Mesothelial cell of epicardium (in vitro differentiated cells): ENCODE data around the gene HFE. TPM values are rescaled to one million over a fixed set of nuclear protein-coding genes. Genes with fewer than 3 reads are reported as not detected.

Experiments used
- DNase-seq, 2 experiments: peaks; one replicate each; pipeline ENCODE4 v3.0.0; 2021; ENCODE audit warnings: low spot score in 2 of 2; ENCODE audit not compliant: unreplicated experiment in 2 of 2
- H3K27ac Mint-ChIP-seq: 2 replicates; pipeline ENCODE4 v1.8.0; 2021; ENCODE audit warnings: mixed read lengths
- H3K27me3 Mint-ChIP-seq: 2 replicates; pipeline ENCODE4 v1.8.0; 2021; ENCODE audit warnings: low read depth, mixed read lengths
- H3K36me3 Mint-ChIP-seq: 2 replicates; pipeline ENCODE4 v1.8.0; 2021; ENCODE audit warnings: mixed read lengths
- H3K4me1 Mint-ChIP-seq: 2 replicates; pipeline ENCODE4 v1.8.0; 2021; ENCODE audit warnings: mixed read lengths
- H3K4me3 Mint-ChIP-seq: 2 replicates; pipeline ENCODE4 v1.8.0; 2021; ENCODE audit warnings: mild to moderate bottlenecking, moderate library complexity, mixed read lengths
- H3K9me3 Mint-ChIP-seq: 2 replicates; pipeline ENCODE4 v1.8.0; 2021; ENCODE audit warnings: mixed read lengths
- total RNA-seq: library from RNA; stranded (reverse); gene quantifications from 3 replicates; pipeline ENCODE4 v1.2.1, GENCODE V29; 2021
- TF ChIP-seq, protein P1 (sequence below): fragments of 200-600 bp; sonication (generic); IDR thresholded peaks from one replicate; pipeline ENCODE4 v1.5.0; 2021; ENCODE audit warnings: antibody characterized with exemption; ENCODE audit not compliant: unreplicated experiment

Gene HFE
- total RNA-seq, 1 donor from 2014 or later, result 7.0 TPM

DNA sequence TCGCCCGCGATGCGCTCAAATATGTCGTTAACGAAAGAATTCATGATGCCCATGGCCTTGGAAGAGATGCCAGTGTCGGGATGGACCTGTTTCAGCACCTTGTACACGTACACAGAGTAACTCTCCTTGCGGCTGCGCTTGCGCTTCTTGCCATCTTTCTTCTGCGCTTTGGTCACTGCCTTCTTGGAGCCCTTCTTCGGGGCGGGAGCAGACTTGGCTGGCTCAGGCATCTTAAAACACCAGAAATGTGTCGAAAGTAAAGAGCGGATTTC lies 36.4 kb downstream of the HFE start:
- TF ChIP-seq, protein P1, sequence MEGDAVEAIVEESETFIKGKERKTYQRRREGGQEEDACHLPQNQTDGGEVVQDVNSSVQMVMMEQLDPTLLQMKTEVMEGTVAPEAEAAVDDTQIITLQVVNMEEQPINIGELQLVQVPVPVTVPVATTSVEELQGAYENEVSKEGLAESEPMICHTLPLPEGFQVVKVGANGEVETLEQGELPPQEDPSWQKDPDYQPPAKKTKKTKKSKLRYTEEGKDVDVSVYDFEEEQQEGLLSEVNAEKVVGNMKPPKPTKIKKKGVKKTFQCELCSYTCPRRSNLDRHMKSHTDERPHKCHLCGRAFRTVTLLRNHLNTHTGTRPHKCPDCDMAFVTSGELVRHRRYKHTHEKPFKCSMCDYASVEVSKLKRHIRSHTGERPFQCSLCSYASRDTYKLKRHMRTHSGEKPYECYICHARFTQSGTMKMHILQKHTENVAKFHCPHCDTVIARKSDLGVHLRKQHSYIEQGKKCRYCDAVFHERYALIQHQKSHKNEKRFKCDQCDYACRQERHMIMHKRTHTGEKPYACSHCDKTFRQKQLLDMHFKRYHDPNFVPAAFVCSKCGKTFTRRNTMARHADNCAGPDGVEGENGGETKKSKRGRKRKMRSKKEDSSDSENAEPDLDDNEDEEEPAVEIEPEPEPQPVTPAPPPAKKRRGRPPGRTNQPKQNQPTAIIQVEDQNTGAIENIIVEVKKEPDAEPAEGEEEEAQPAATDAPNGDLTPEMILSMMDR, result no peak
- Mint-ChIP-seq H3K27me3 (no peaks in the 10 kb centered on the region), H3K27ac (peak overlapping the region; percentile 97), H3K9me3 (no peaks in the 10 kb centered on the region), H3K4me1 (peaks cover 22% of the 10 kb centered on the region), H3K4me3 (peak overlapping the region; percentile 89), H3K36me3 (no peaks in the 10 kb centered on the region)
- peak; percentile 40 to 78 for DNase-seq

- TF ChIP-seq, protein P1, result no peak
- Mint-ChIP-seq H3K4me3 (peak overlapping the region; percentile 89), H3K36me3 (no peaks in the 10 kb centered on the region), H3K27ac (peak overlapping the region; percentile 97), H3K9me3 (no peaks in the 10 kb centered on the region), H3K27me3 (no peaks in the 10 kb centered on the region), H3K4me1 (peaks cover 22% of the 10 kb centered on the region)
- peak; percentile 50 to 78 for DNase-seq
Observed at GRCh38 chr6:26123947-26124780, 36.9 kb downstream of the HFE start.

DNA sequence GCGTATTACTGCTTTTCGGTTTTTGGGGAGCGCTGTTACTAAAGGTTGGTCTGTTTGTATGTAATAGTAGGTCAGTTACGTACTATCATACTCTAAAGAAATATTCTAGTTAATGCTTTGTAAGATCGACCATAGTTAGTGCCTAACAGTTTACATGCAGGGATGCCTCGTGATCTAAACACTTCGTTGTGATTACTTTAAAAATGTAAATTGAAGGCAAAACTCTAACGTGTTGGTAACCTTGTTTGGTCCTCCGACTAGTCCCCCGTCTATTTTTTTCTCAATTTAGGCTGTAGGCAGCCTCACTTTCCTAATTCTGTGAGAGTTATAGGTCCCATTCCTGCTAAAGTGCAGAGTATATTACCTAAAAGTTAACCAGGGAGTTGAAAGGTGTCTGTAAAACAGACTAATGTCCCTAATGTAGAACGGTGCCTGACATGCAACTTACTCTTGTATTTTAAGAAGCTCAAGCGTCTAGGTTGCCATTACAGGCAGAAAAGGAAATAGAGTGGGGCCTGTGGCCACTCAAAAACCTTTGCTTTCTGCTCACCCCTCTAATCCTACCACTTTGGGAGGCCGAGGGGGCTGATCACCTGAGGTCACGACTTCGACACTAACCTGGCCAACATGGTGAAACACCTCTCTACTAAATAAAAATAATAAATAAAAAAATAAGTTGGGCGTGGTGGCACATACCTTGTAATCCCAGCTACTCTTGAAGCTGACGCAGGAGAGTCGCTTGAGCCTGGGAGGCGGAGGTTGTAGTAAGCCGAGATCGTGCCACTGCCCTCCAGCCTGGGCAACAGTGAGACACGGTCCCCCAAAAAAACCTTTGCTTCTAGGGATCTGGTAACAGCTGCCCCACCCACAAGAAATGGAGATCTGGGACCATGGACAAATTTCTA lies 37.8 kb downstream of the HFE start:
- H3K4me3 Mint-ChIP-seq, result peak overlapping the region; percentile 89
- peak overlapping the region; percentile 97 for H3K27ac Mint-ChIP-seq
- peaks cover 24% of the 10 kb centered on the region for H3K4me1 Mint-ChIP-seq
- no peaks in the 10 kb centered on the region for H3K27me3 Mint-ChIP-seq
- no peaks in the 10 kb centered on the region for H3K9me3 Mint-ChIP-seq
- H3K36me3 Mint-ChIP-seq, result peaks cover 2% of the 10 kb centered on the region
- DNase-seq, result no peak
- TF ChIP-seq, protein P1, result no peak

GRCh38 chr6:26126394-26127235 lies 39.4 kb downstream of the HFE start:
- Mint-ChIP-seq H3K27me3 (no peaks in the 10 kb centered on the region), H3K36me3 (peaks cover 5% of the 10 kb centered on the region), H3K4me1 (peaks cover 21% of the 10 kb centered on the region), H3K4me3 (peak overlapping the region; percentile 89), H3K9me3 (no peaks in the 10 kb centered on the region), H3K27ac (peak overlapping the region; percentile 97)
- no peak for DNase-seq
- TF ChIP-seq, protein P1, result no peak

DNA sequence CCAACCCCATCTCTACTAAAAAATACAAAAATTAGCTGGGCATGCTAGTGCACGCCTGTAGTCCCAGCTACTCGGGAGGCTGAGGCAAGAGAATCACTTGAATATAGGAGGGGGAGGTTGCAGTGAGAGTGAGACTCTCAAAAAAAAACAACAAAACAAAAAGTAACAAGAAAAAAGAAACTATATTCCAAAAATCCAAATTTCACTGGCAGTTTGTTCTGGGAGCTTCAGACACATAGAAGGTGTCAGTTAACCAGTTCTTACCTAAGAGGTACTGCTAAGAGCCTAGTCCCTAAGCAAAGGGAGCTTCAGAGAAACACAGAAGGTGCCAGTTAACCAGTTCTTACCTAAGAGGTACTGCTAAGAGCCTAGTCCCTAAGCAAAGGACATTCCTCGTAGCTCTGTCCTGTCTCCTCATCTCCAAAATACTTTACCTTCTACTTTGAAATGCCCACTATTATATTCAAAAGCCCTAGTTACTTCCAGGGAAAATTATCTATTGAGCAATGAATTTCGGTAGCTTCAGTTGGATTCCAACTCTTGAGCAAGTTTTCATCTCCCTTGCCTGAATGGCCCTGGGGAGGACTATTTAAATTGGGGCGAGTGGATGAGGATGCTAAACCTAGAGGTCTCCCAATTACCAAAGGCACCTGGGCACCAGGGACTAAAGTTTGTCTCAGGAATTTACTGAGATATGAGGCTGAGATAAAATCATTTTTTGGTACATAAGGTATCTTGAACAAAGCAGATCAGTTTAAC lies 41.0 kb downstream of the HFE start:
- Mint-ChIP-seq H3K9me3 (no peaks in the 10 kb centered on the region), H3K27ac (no peak overlapping the region), H3K36me3 (peaks cover 7% of the 10 kb centered on the region), H3K4me3 (no peak overlapping the region), H3K4me1 (peaks cover 15% of the 10 kb centered on the region), H3K27me3 (no peaks in the 10 kb centered on the region)
- DNase-seq, result no peak
- TF ChIP-seq, protein P1, result no peak
